K562 (cell line): ENCODE data around the gene HMGA1. TPM values are rescaled to one million over a fixed set of nuclear protein-coding genes. Genes with fewer than 3 reads are reported as not detected.

Experiments used
- ATAC-seq: fragments of 200-7000 bp; cut with Tn5 transposase; 3 replicates; pipeline ENCODE4 v1.9.1; 2020; ENCODE audit warnings: moderate library complexity
- BruUV-seq: library from RNA; stranded (reverse); fragments of 400-500 nt; replicated peaks from 2 replicates; lab custom pipeline; 2021; lab: Mats Ljungman, UMichigan
- CTCF ChIA-PET: fragments of 300-600 bp; formaldehyde crosslinking; extraction: SDS; loops from one replicate; lab custom pipeline; 2021; ENCODE audit warnings: low intra/inter-chr PET ratio; lab: Yijun Ruan, JAX
- POLR2A ChIA-PET: fragments of 300-600, 350-650 bp; sonication (Branson Sonifier 250); formaldehyde crosslinking; extraction: SDS; loops from one replicate; lab custom pipeline; 2021; ENCODE audit warnings: antibody characterized with exemption, inconsistent platforms; lab: Yijun Ruan, JAX
- DNase-seq, 4 experiments: peaks; one replicate each; pipeline versions ENCODE4 v3.0.0 to v3.0.0-alpha.2; 2011 to 2018; ENCODE audit warnings: low spot score in 3 of 4, mixed read lengths in 3 of 4; ENCODE audit errors: extremely low read depth in 1 of 4
- FAIRE-seq: peaks from 2 replicates; lab custom pipeline; 2011; peaks lifted over from hg19 to GRCh38; lab: Jason Lieb, UNC
- H2AFZ ChIP-seq: 2 replicates; pipeline ENCODE4 v1.6.0; 2011; ENCODE audit warnings: low read depth, low read length, control low read depth, inconsistent platforms
- H3K27ac ChIP-seq: fragments of 200-600 bp; 3 replicates; pipeline ENCODE4 v1.8.0; 2011; ENCODE audit warnings: low read depth, mild to moderate bottlenecking, control low read depth, inconsistent platforms, low read length, moderate library complexity, mixed read lengths; ENCODE audit errors: extremely low read depth
- H3K27me3 ChIP-seq, 2 experiments: fragments of 300-600 bp in 1 of 2; 2 replicates in 1 of 2; 3 replicates in 1 of 2; pipeline versions ENCODE4 v1.6.0 to v1.8.0; 2011; ENCODE audit warnings: inconsistent platforms in 2 of 2, low read length in 2 of 2, mild to moderate bottlenecking in 1 of 2, mixed read lengths in 1 of 2, moderate library complexity in 1 of 2; ENCODE audit not compliant: control insufficient read depth in 2 of 2, insufficient read depth in 2 of 2
- H3K36me3 ChIP-seq: fragments of 300-600 bp; 3 replicates; pipeline ENCODE4 v1.8.0; 2011; ENCODE audit warnings: mild to moderate bottlenecking, low read length, inconsistent platforms; ENCODE audit not compliant: control insufficient read depth, insufficient read depth
- H3K4me1 ChIP-seq, 2 experiments: fragments of 200-600 bp in 1 of 2; replicated peaks in 1 of 2; 2 replicates in 1 of 2; 3 replicates in 1 of 2; pipeline versions ENCODE4 v1.5.1 to v1.8.0; 2011; ENCODE audit warnings: inconsistent platforms in 2 of 2, low read length in 2 of 2, mild to moderate bottlenecking in 1 of 2, mixed read lengths in 1 of 2, moderate library complexity in 1 of 2; ENCODE audit not compliant: control insufficient read depth in 2 of 2, insufficient read depth in 2 of 2
- H3K4me2 ChIP-seq: 2 replicates; pipeline ENCODE4 v1.6.1; 2011; ENCODE audit warnings: low read length, control low read depth, inconsistent platforms, mixed read lengths; ENCODE audit not compliant: insufficient read depth
- H3K4me3 ChIP-seq: fragments of 200-600 bp; sonication (generic), shearing (Covaris generic); 2 replicates; pipeline ENCODE4 v1.5.1; 2016; ENCODE audit warnings: control low read depth, inconsistent platforms
- H3K79me2 ChIP-seq: fragments of 200-600 bp; 3 replicates; pipeline ENCODE4 v1.8.0; 2011; ENCODE audit warnings: low read length, inconsistent platforms; ENCODE audit not compliant: control insufficient read depth, insufficient read depth
- H3K9ac ChIP-seq, 2 experiments: 2 replicates each; pipeline versions ENCODE4 v1.6.0 to v1.6.1; 2011; ENCODE audit warnings: low read depth in 2 of 2, low read length in 2 of 2, control low read depth in 1 of 2, inconsistent platforms in 1 of 2, mild to moderate bottlenecking in 1 of 2, mixed read lengths in 1 of 2; ENCODE audit not compliant: insufficient read depth in 1 of 2
- H3K9me1 ChIP-seq: one replicate; pipeline ENCODE4 v1.6.0; 2011; ENCODE audit warnings: inconsistent platforms, mild to moderate bottlenecking, low read length, moderate library complexity; ENCODE audit not compliant: control insufficient read depth, insufficient read depth
- H3K9me3 ChIP-seq: replicated peaks from 2 replicates; pipeline ENCODE4 v1.5.1; 2011; ENCODE audit warnings: low read depth, low read length, inconsistent platforms; ENCODE audit not compliant: control insufficient read depth, insufficient read depth
- H4K20me1 ChIP-seq: replicated peaks from 2 replicates; pipeline ENCODE4 v1.6.1; 2011; ENCODE audit warnings: low read length, inconsistent platforms, mixed read lengths; ENCODE audit not compliant: control insufficient read depth, insufficient read depth
- HMGN3 ChIP-seq: IDR thresholded peaks from 2 replicates; pipeline ENCODE4 v1.6.1; 2011; ENCODE audit warnings: borderline replicate concordance, low read depth, mild to moderate bottlenecking, mixed read lengths, low read length; ENCODE audit not compliant: insufficient read length; ENCODE audit errors: extremely low read depth
- KLF1 ChIP-seq: fragments of 450-650 bp; IDR thresholded peaks from 2 replicates; pipeline ENCODE4 v1.6.1; 2016; ENCODE audit warnings: missing genetic modification characterization, missing compliant biosample characterization
- PTRF ChIP-seq: fragments of 450-650 bp; IDR thresholded peaks from 2 replicates; pipeline ENCODE4 v1.6.1; 2016; ENCODE audit warnings: mild to moderate bottlenecking, missing genetic modification characterization, missing compliant biosample characterization
- RFX5 ChIP-seq: IDR thresholded peaks from 2 replicates; pipeline ENCODE4 v1.6.1; 2011; ENCODE audit warnings: low read depth, mild to moderate bottlenecking, improper control_type of control experiment, low read length
- WHSC1 ChIP-seq: IDR thresholded peaks from one replicate; pipeline ENCODE4 v1.6.1; 2012; ENCODE audit warnings: low read length, control low read depth, inconsistent platforms
- XRCC3 ChIP-seq: fragments of 450-650 bp; IDR thresholded peaks from 2 replicates; pipeline ENCODE4 v1.6.1; 2017; ENCODE audit warnings: mild to moderate bottlenecking, moderate library complexity
- YY1 ChIP-seq, 3 experiments: IDR thresholded peaks; 2 replicates each; pipeline ENCODE4 v1.6.1; 2011; ENCODE audit warnings: low read length in 2 of 3, mild to moderate bottlenecking in 2 of 3, moderate library complexity in 2 of 3, borderline replicate concordance in 1 of 3, control low read depth in 1 of 3, low read depth in 1 of 3; ENCODE audit not compliant: insufficient read depth in 3 of 3, insufficient replicate concordance in 2 of 3, control insufficient read depth in 1 of 3, insufficient read length in 1 of 3; ENCODE audit errors: extremely low read depth in 1 of 3
- ZNF76 ChIP-seq: fragments of 250-450 bp; sonication (Bioruptor Pico); IDR thresholded peaks from 2 replicates; pipeline ENCODE4 v1.4.0; 2020; ENCODE audit warnings: mild to moderate bottlenecking, moderate library complexity, borderline replicate concordance
- WGBS: fragments of 100-300 bp; shearing (Covaris generic); methylation state at CpG from one replicate; pipeline ENCODE4 v1.1.6; 2016; ENCODE audit warnings: low coverage, mixed read lengths; ENCODE audit not compliant: insufficient coverage; ENCODE audit errors: missing lambda C conversion rate; 5-methylcytosine and 5-hydroxymethylcytosine counted together
- in situ Hi-C: fragments of 300-500 bp; cut with MboI; formaldehyde crosslinking; loops from 4 replicates; pipeline ENCODE4 v1.15.0; 2018; ENCODE audit warnings: inconsistent platforms, mixed read lengths
- intact Hi-C: fragments of 100-400 bp; cut with micrococcal nuclease; formaldehyde crosslinking; loops from 2 replicates; pipeline ENCODE4 v1.14.2; 2022
- polyA plus RNA-seq, 8 experiments: library from polyadenylated mRNA; depleted of rRNA in 4 of 8; stranded (reverse) in 5 of 8; unstranded in 3 of 8; fragments of >200 nt; fragmentation: Nextera tagmentation in 2 of 8; fragmentation: Illumina TruSeq in 1 of 8; extraction: Ambion mirVana in 2 of 8; extraction: Trizol in 1 of 8; gene quantifications; 2 replicates each; pipeline versions ENCODE4 v1.2.1 to v1.2.3, GENCODE V29; 2011 to 2014; ENCODE audit warnings: inconsistent platforms in 1 of 8, missing spikeins in 1 of 8
- total RNA-seq, 7 experiments: library from RNA; depleted of rRNA in 6 of 7; stranded (reverse); fragments of >200 nt in 6 of 7; fragmentation: Illumina TruSeq in 2 of 7; extraction: Trizol in 2 of 7; gene quantifications; 2 replicates each; pipeline versions ENCODE4 v1.2.1 to v1.2.3, GENCODE V29; 2011 to 2021; ENCODE audit warnings: low replicate concordance in 1 of 7
- TF ChIP-seq, protein P1 (sequence below): sonication (generic); formaldehyde crosslinking; IDR thresholded peaks from 2 replicates; pipeline ENCODE4 v1.8.0; 2022; ENCODE audit warnings: missing genetic modification reagents, mild to moderate bottlenecking, borderline replicate concordance
- TF ChIP-seq, protein P2 (sequence below): fragments of 450-650 bp; conservative IDR thresholded peaks from 2 replicates; pipeline ENCODE4 v1.6.1; 2016; ENCODE audit warnings: missing genetic modification characterization, low read depth, mild to moderate bottlenecking, missing compliant biosample characterization, moderate library complexity
- TF ChIP-seq, protein P3 (sequence below): fragments of 250-450 bp; sonication (Bioruptor Pico); IDR thresholded peaks from 2 replicates; pipeline ENCODE4 v1.4.0; 2020; ENCODE audit warnings: mild to moderate bottlenecking
- TF ChIP-seq, protein P4 (sequence below), 2 experiments: fragments of 250-450 bp in 1 of 2; fragments of 450-650 bp in 1 of 2; sonication (Bioruptor Pico) in 1 of 2; IDR thresholded peaks; 2 replicates each; pipeline versions ENCODE4 v1.6.1 to v1.8.0; 2016 to 2021; ENCODE audit warnings: mild to moderate bottlenecking in 2 of 2, moderate library complexity in 2 of 2, missing compliant biosample characterization in 1 of 2, missing genetic modification characterization in 1 of 2

The HMGA1 gene
- total and polyA plus RNA-seq, 9 of the 15 experiments (the other 6 are each of a cell fraction or from before 2014, with no cell fraction given): 27.8 to 1,947 (median 594) TPM

DNA sequence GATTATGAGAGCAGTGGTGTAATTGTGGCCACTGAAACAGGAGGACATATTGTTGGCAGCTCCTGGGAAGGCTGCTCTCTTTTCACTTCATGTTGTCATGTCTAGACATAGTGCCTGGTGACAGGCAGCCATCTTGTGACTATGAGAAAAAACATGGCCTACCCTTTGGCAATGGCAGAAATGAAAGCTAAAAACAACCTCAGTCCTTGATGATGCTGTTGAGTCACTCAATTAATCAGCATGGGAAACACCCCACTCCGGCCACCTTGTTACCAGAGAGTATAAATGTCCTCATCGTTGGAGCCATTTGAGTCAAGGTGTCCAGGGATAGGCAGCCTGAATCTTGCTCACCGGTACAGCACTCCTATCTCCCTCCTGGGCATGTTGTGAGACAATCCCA lies 31.2 kb upstream of the HMGA1 start:
- Histone ChIP-seq H4K20me1 (no peaks in the 10 kb centered on the region), H3K4me2 (no peak overlapping the region), H2AFZ (peak overlapping the region; percentile 54), H3K4me3 (no peak overlapping the region), H3K27me3 (no peaks in the 10 kb centered on the region), H3K36me3 (no peaks in the 10 kb centered on the region), H3K27ac (no peak overlapping the region), H3K9ac (no peak overlapping the region; a peak in 1 of 4 replicates), H3K4me1 (peaks cover 0 to 10% of the 10 kb centered on the region in 2 experiments; a peak in 3 of 5 replicates), H3K9me1 (no peaks in the 10 kb centered on the region), H3K9me3 (peaks cover 2% of the 10 kb centered on the region; the same call in 1 of the 2 replicates), H3K79me2 (no peaks in the 10 kb centered on the region)
- FAIRE-seq: no peak
- no TSS peak for BruUV-seq
- ChIA-PET CTCF (no interaction called here), POLR2A (interaction anchor here (0.7 to 1.7 kb wide), 7 partner anchors 10 to 38 kb away, joined by 3 to 9 read pairs (median 4); partner anchors contain the start of gene HMGA1)
- DNase-seq: peak in 1 of 4 experiments; percentile 13
- intact Hi-C loops: no loop called here
- 40% methylated on average over 3 of the region's 3 CpGs for WGBS
- ATAC-seq: no peak
- in situ Hi-C loops: no loop called here
- no peak for TF ChIP-seq HMGN3
- TF ChIP-seq WHSC1: no peak
- no peak for TF ChIP-seq XRCC3
- TF ChIP-seq RFX5: no peak
- TF ChIP-seq PTRF (tag): 0 out of 2 replicates have a peak, but pooled peaks have one; percentile 46
- TF ChIP-seq, protein P1, sequence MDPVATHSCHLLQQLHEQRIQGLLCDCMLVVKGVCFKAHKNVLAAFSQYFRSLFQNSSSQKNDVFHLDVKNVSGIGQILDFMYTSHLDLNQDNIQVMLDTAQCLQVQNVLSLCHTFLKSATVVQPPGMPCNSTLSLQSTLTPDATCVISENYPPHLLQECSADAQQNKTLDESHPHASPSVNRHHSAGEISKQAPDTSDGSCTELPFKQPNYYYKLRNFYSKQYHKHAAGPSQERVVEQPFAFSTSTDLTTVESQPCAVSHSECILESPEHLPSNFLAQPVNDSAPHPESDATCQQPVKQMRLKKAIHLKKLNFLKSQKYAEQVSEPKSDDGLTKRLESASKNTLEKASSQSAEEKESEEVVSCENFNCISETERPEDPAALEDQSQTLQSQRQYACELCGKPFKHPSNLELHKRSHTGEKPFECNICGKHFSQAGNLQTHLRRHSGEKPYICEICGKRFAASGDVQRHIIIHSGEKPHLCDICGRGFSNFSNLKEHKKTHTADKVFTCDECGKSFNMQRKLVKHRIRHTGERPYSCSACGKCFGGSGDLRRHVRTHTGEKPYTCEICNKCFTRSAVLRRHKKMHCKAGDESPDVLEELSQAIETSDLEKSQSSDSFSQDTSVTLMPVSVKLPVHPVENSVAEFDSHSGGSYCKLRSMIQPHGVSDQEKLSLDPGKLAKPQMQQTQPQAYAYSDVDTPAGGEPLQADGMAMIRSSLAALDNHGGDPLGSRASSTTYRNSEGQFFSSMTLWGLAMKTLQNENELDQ (CRISPR knock-in tag): no peak
- TF ChIP-seq, protein P2, sequence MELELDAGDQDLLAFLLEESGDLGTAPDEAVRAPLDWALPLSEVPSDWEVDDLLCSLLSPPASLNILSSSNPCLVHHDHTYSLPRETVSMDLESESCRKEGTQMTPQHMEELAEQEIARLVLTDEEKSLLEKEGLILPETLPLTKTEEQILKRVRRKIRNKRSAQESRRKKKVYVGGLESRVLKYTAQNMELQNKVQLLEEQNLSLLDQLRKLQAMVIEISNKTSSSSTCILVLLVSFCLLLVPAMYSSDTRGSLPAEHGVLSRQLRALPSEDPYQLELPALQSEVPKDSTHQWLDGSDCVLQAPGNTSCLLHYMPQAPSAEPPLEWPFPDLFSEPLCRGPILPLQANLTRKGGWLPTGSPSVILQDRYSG (tag): 0 out of 2 replicates have a peak, but pooled peaks have one; percentile 42
- TF ChIP-seq, protein P3, sequence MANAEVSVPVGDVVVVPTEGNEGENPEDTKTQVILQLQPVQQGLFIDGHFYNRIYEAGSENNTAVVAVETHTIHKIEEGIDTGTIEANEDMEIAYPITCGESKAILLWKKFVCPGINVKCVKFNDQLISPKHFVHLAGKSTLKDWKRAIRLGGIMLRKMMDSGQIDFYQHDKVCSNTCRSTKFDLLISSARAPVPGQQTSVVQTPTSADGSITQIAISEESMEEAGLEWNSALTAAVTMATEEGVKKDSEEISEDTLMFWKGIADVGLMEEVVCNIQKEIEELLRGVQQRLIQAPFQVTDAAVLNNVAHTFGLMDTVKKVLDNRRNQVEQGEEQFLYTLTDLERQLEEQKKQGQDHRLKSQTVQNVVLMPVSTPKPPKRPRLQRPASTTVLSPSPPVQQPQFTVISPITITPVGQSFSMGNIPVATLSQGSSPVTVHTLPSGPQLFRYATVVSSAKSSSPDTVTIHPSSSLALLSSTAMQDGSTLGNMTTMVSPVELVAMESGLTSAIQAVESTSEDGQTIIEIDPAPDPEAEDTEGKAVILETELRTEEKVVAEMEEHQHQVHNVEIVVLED (CRISPR knock-in tag): no peak
- no peak for TF ChIP-seq ZNF76 (CRISPR knock-in tag)
- TF ChIP-seq YY1 (IDR thresholded peaks at IDR 0.05; ENCODE audit: borderline replicate concordance in 1 of 3, control insufficient read depth in 1 of 3, extremely low read depth in 1 of 3, insufficient read depth in 3 of 3, insufficient read length in 1 of 3, insufficient replicate concordance in 2 of 3, low read depth in 1 of 3, low read length in 2 of 3): peak in 1 of 3 experiments; percentile 84
- TF ChIP-seq, protein P4, sequence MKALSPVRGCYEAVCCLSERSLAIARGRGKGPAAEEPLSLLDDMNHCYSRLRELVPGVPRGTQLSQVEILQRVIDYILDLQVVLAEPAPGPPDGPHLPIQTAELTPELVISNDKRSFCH (CRISPR knock-in tag; IDR thresholded peaks at IDR 0.05): no peak
- TF ChIP-seq, protein P4 (tag; IDR thresholded peaks at IDR 0.05): peak; percentile 32; the same call in 1 of the 2 replicates
- no peak for TF ChIP-seq KLF1 (tag)
